ENCODE data around the gene PDE4D.

DNA sequence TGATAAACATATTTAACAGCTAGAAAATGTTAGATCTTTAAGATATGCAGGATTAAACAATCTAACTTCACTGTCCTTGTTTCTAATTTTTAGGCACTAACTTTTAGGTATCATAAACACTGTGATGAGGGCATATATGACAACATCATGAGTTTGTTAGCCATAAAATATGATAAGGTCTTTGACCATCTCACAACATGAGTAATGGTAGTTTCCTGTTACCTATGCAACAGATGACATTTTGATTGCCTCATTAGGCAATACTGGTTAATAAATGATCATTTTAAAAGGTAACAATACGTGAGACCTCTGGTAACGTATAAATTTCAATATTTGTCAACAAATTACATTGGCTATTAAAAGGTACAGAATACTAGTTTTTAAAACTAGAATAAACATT lies 613.5 kb downstream of the PDE4D start:
- TF ChIP-seq PPARA (CRISPR knock-in tag; IDR thresholded peaks at IDR 0.05; ENCODE audit: borderline replicate concordance) (no peak), OSR1 (CRISPR knock-in tag; IDR thresholded peaks at IDR 0.05) (no peak), ZNF565 (CRISPR knock-in tag; conservative IDR thresholded peaks at IDR 0.05; ENCODE audit: low read depth) (no peak)
- TF ChIP-seq, protein P1, sequence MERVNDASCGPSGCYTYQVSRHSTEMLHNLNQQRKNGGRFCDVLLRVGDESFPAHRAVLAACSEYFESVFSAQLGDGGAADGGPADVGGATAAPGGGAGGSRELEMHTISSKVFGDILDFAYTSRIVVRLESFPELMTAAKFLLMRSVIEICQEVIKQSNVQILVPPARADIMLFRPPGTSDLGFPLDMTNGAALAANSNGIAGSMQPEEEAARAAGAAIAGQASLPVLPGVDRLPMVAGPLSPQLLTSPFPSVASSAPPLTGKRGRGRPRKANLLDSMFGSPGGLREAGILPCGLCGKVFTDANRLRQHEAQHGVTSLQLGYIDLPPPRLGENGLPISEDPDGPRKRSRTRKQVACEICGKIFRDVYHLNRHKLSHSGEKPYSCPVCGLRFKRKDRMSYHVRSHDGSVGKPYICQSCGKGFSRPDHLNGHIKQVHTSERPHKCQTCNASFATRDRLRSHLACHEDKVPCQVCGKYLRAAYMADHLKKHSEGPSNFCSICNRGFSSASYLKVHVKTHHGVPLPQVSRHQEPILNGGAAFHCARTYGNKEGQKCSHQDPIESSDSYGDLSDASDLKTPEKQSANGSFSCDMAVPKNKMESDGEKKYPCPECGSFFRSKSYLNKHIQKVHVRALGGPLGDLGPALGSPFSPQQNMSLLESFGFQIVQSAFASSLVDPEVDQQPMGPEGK (CRISPR knock-in tag; IDR thresholded peaks at IDR 0.05; ENCODE audit: borderline replicate concordance) = no peak

Data from SK-N-SH treated with all-trans-retinoic acid at 6 μM for 48 hours (cell line).